HL-60 (cell line): ENCODE results near the gene TRIP10.

ENCODE experiments used
- DNase-seq, 2 experiments: peaks; one replicate each; pipeline ENCODE4 v3.0.0-alpha.2; 2010 to 2020; ENCODE audit warnings: low read depth in 1 of 2, low spot score in 1 of 2
- H3K27ac ChIP-seq: fragments of 250-450 bp; sonication (Bioruptor Pico); replicated peaks from 2 replicates; pipeline ENCODE4 v1.5.1; 2020; ENCODE audit warnings: mild to moderate bottlenecking, moderate library complexity
- H3K27me3 ChIP-seq: fragments of 250-450 bp; sonication (Bioruptor Pico); 2 replicates; pipeline ENCODE4 v1.5.1; 2021; ENCODE audit warnings: mild to moderate bottlenecking, moderate library complexity; ENCODE audit not compliant: insufficient read depth, poor library complexity, severe bottlenecking
- H3K4me3 ChIP-seq: replicated peaks from 2 replicates; pipeline ENCODE4 v1.5.1; 2011; ENCODE audit warnings: mild to moderate bottlenecking, control low read depth, low read length; ENCODE audit not compliant: insufficient read depth
- GABPA ChIP-seq: IDR thresholded peaks from 2 replicates; pipeline ENCODE4 v1.6.1; 2012; ENCODE audit warnings: low read depth
- POLR2AphosphoS5 ChIP-seq: IDR thresholded peaks from 2 replicates; pipeline ENCODE4 v1.6.1; 2012; ENCODE audit warnings: low read depth
- SPI1 ChIP-seq: IDR thresholded peaks from 2 replicates; pipeline ENCODE4 v1.6.1; 2012; ENCODE audit warnings: low read depth, mild to moderate bottlenecking, borderline replicate concordance
- long read RNA-seq: library from polyadenylated mRNA; unstranded; transcript quantifications from one replicate; pipeline ENCODE4 v2.0.0, GENCODE V29; 2020
- TF ChIP-seq, protein P1 (sequence below): IDR thresholded peaks from one replicate; pipeline ENCODE4 v1.5.1; 2011; ENCODE audit warnings: low read length, control low read depth, inconsistent platforms; ENCODE audit not compliant: insufficient read depth
- TF ChIP-seq, protein P2 (sequence below): IDR thresholded peaks from 2 replicates; pipeline ENCODE4 v1.6.1; 2012; ENCODE audit warnings: low read depth; ENCODE audit not compliant: insufficient replicate concordance

TRIP10 gene, protein sequence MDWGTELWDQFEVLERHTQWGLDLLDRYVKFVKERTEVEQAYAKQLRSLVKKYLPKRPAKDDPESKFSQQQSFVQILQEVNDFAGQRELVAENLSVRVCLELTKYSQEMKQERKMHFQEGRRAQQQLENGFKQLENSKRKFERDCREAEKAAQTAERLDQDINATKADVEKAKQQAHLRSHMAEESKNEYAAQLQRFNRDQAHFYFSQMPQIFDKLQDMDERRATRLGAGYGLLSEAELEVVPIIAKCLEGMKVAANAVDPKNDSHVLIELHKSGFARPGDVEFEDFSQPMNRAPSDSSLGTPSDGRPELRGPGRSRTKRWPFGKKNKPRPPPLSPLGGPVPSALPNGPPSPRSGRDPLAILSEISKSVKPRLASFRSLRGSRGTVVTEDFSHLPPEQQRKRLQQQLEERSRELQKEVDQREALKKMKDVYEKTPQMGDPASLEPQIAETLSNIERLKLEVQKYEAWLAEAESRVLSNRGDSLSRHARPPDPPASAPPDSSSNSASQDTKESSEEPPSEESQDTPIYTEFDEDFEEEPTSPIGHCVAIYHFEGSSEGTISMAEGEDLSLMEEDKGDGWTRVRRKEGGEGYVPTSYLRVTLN
- long read RNA-seq, transcript TRIP10-202 (14 exons, 2,035 nt): major isoform, 17 of 20 reads
- long read RNA-seq, partial matches to known transcripts: 1 of 20 reads
- long read RNA-seq, other reads (novel, unspliced or antisense): 2 of 20 reads

DNA sequence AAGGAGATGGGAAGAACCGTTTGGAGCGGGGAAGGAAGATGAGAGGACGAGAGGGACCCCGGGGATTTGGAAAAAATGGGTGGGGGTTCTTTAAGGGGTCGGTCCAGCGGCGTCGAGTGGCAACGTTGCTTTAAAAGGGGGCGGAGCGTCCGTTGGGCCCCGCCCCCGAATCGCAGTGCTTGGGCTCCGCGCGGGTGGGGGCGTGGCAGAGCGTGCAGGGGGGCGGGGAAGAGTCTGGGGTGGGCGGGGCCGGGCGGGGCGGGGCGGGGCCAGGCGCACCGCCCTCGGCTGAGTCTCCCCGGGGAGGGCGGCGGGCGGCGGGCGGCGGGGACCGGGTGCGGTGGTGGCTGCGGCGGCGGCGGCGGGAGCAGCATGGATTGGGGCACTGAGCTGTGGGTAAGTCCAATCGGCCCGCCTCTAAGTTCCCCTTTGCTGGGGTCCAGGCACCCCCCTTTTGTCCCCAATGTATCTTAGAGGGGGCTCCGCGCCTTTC lies at the start of gene TRIP10:
Gene TRIP10, plus strand, starts transcription at position 291 of the 493 bp plus-strand sequence. Its CDS starts 82 bp downstream, at position 373.
- no peaks in the 10 kb centered on the region for H3K27me3 ChIP-seq
- peak in 1 of 2 experiments; percentile 58 for DNase-seq
- H3K27ac ChIP-seq: no peak within 1 kb of the TSS; the same call in 1 of the 2 replicates
- TF ChIP-seq SPI1 (no peak), POLR2AphosphoS5 (no peak), GABPA (no peak)
- TF ChIP-seq, protein P1, sequence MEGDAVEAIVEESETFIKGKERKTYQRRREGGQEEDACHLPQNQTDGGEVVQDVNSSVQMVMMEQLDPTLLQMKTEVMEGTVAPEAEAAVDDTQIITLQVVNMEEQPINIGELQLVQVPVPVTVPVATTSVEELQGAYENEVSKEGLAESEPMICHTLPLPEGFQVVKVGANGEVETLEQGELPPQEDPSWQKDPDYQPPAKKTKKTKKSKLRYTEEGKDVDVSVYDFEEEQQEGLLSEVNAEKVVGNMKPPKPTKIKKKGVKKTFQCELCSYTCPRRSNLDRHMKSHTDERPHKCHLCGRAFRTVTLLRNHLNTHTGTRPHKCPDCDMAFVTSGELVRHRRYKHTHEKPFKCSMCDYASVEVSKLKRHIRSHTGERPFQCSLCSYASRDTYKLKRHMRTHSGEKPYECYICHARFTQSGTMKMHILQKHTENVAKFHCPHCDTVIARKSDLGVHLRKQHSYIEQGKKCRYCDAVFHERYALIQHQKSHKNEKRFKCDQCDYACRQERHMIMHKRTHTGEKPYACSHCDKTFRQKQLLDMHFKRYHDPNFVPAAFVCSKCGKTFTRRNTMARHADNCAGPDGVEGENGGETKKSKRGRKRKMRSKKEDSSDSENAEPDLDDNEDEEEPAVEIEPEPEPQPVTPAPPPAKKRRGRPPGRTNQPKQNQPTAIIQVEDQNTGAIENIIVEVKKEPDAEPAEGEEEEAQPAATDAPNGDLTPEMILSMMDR: no peak
- TF ChIP-seq, protein P2, sequence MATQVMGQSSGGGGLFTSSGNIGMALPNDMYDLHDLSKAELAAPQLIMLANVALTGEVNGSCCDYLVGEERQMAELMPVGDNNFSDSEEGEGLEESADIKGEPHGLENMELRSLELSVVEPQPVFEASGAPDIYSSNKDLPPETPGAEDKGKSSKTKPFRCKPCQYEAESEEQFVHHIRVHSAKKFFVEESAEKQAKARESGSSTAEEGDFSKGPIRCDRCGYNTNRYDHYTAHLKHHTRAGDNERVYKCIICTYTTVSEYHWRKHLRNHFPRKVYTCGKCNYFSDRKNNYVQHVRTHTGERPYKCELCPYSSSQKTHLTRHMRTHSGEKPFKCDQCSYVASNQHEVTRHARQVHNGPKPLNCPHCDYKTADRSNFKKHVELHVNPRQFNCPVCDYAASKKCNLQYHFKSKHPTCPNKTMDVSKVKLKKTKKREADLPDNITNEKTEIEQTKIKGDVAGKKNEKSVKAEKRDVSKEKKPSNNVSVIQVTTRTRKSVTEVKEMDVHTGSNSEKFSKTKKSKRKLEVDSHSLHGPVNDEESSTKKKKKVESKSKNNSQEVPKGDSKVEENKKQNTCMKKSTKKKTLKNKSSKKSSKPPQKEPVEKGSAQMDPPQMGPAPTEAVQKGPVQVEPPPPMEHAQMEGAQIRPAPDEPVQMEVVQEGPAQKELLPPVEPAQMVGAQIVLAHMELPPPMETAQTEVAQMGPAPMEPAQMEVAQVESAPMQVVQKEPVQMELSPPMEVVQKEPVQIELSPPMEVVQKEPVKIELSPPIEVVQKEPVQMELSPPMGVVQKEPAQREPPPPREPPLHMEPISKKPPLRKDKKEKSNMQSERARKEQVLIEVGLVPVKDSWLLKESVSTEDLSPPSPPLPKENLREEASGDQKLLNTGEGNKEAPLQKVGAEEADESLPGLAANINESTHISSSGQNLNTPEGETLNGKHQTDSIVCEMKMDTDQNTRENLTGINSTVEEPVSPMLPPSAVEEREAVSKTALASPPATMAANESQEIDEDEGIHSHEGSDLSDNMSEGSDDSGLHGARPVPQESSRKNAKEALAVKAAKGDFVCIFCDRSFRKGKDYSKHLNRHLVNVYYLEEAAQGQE: no peak
- peak within 1 kb of the TSS; percentile 56 for H3K4me3 ChIP-seq

DNA sequence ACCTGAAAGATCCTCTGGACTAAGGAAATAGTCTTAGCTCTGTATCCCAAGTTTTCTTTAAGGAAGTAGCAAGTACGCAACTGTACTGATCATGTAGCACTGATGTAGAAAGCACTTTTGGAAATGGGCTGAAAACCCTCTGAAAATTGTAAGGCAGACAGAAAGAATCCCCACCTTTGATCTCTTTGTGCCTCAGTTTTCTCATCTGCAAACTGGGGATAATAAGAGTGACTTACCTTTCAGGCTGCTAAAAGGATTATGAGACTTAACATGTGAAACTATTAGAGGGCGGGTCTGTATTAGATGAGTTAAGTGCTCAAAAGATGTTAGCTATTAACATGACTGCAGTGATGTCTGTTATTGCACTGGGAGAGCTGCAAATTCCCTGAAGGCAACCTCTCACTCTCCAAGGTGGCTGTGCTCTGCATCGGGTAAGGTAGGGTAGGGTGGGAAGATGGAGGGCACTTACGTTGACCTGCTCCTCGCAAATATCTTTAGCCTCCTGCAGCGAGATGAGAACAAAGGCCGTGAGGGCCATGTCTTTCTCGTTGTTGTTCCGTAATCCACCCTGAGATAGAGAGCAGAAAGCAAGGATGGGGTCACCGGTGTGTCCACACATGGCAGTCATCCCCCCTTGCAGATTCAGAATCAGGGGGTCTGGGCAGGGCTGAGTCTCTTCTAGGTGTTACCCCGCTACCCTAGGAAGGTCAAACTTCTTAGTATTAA lies 49.2 kb upstream of the TRIP10 start:
- TF ChIP-seq GABPA (no peak), POLR2AphosphoS5 (no peak), SPI1 (no peak)
- TF ChIP-seq, protein P2: no peak
- TF ChIP-seq, protein P1: no peak
- no peak for DNase-seq
- H3K4me3 ChIP-seq: no peak overlapping the region
- no peaks in the 10 kb centered on the region for H3K27me3 ChIP-seq
- no peak overlapping the region for H3K27ac ChIP-seq

DNA sequence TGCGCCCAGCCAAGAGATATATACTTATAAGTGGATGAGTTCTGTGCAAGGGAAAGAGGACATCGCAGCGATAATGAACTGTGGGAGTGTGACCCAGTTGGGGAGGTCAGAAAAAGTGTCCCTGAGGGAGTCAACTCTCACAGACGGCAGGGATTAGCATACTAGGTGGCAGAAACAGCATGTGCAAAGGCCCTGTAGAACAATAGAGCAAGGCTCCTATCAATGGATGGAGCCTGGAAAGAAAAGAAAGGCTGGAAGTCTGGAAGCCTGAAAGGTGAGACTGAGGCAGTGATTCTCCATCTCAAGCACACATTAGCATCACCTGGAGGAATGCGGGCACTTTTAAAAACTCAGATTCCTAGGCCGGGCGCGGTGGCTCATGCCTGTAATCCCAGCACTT lies 48.1 kb upstream of the TRIP10 start:
- DNase-seq: no peak
- Histone ChIP-seq H3K27me3 (no peaks in the 10 kb centered on the region), H3K4me3 (no peak overlapping the region), H3K27ac (no peak overlapping the region)
- TF ChIP-seq, protein P2: no peak
- TF ChIP-seq, protein P1: no peak
- TF ChIP-seq POLR2AphosphoS5: no peak
- no peak for TF ChIP-seq SPI1
- TF ChIP-seq GABPA: no peak
